Sigmoid colon (tissue), 7 donors: ENCODE results near the gene PRKCZ. TPM values are rescaled to one million over a fixed set of nuclear protein-coding genes. Genes with fewer than 3 reads are reported as not detected.

Source experiments
- DNase-seq: peaks from one replicate; pipeline ENCODE4 v3.0.0-alpha.2; 2019
- H3K27ac ChIP-seq, 4 donors: fragments of 200-600 bp; sonication (generic); one replicate each; pipeline ENCODE4 v1.5.1; 2016 to 2019; ENCODE audit warnings: mild to moderate bottlenecking in 1 of 4
- H3K27me3 ChIP-seq, 3 donors: fragments of 200-600 bp; sonication (generic); one replicate each; pipeline ENCODE4 v1.5.1; 2019; ENCODE audit warnings: mild to moderate bottlenecking in 1 of 3
- H3K36me3 ChIP-seq, 4 donors: fragments of 200-600 bp; sonication (generic); one replicate each; pipeline ENCODE4 v1.5.1; 2016 to 2019
- H3K4me1 ChIP-seq, 4 donors: fragments of 200-600 bp; sonication (generic); one replicate each; pipeline ENCODE4 v1.5.1; 2017 to 2019
- H3K4me3 ChIP-seq, 4 donors: fragments of 200-600 bp; sonication (generic); one replicate each; pipeline ENCODE4 v1.5.1; 2017 to 2019; ENCODE audit warnings: mild to moderate bottlenecking in 2 of 4, moderate library complexity in 1 of 4
- H3K9me3 ChIP-seq, 4 donors: fragments of 200-600 bp in 3 of 4; sonication (generic) in 3 of 4; one replicate each; pipeline versions ENCODE4 v1.5.1 to v1.6.1; 2013 to 2019
- CTCF ChIP-seq, 4 experiments: fragments of 450-650 bp in 3 of 4; fragments of 200-600 bp in 1 of 4; IDR thresholded peaks; one replicate each; pipeline ENCODE4 v1.5.1; 2016 to 2019; ENCODE audit warnings: antibody characterized with exemption in 4 of 4, mild to moderate bottlenecking in 3 of 4, moderate library complexity in 2 of 4
- EP300 ChIP-seq, 4 donors: sonication (generic); formaldehyde crosslinking; IDR thresholded peaks; one replicate each; pipeline ENCODE4 v1.6.1; 2017; ENCODE audit warnings: antibody characterized with exemption in 4 of 4
- POLR2A ChIP-seq, 2 donors: fragments of 450-650 bp; IDR thresholded peaks; one replicate each; pipeline ENCODE4 v1.6.1; 2016; ENCODE audit warnings: antibody characterized with exemption in 2 of 2, mild to moderate bottlenecking in 2 of 2, moderate library complexity in 2 of 2
- POLR2AphosphoS5 ChIP-seq, 4 donors: sonication (generic); formaldehyde crosslinking; IDR thresholded peaks; one replicate each; pipeline ENCODE4 v1.6.1; 2017; ENCODE audit warnings: antibody characterized with exemption in 4 of 4
- WGBS, 2 donors: extraction: QIAGEN DNeasy Blood & Tissue Kit; methylation state at CpG; one replicate each; pipeline ENCODE4 v1.1.7; 2013; 5-methylcytosine and 5-hydroxymethylcytosine counted together
- intact Hi-C: fragments of 100-400 bp; cut with DNase I; formaldehyde crosslinking; loops from one replicate; pipeline ENCODE4 v1.15.1; 2023
- polyA plus RNA-seq, 3 donors: library from polyadenylated mRNA; stranded (reverse); fragments of 200-250 nt; gene quantifications; one replicate each; pipeline ENCODE4 v1.2.3, GENCODE V29; 2013
- total RNA-seq, 4 donors: library from RNA; depleted of rRNA; stranded (reverse); fragments of >200 nt; gene quantifications; one replicate each; pipeline ENCODE4 v1.1.0, GENCODE V29; 2016
- donor health status: healthy with polysubstance abuse.
- donor health status: Bipolar disorder and iron deficiency.
- donor health status: healthy.

The PRKCZ gene
- total and polyA plus RNA-seq, 7 donors, result 1.4 to 52.9 (median 4.8) TPM

- H3K4me1 ChIP-seq, result peaks cover 0 to 52% (median 44%) of the 10 kb centered on the region in 4 donors
- 10 to 34% methylated on average over 65 of the region's 65 CpGs for WGBS, 2 donors
These were observed 139.5 kb downstream of the PRKCZ start for GRCh38 chr1:2189459-2190425.

GRCh38 chr1:2190491-2190976 is 140.3 kb downstream of the PRKCZ start:
- TF ChIP-seq POLR2A (IDR thresholded peaks at IDR 0.05) (no peak), EP300 (IDR thresholded peaks at IDR 0.05) (no peak), CTCF (IDR thresholded peaks at IDR 0.05) (no peak), POLR2AphosphoS5 (IDR thresholded peaks at IDR 0.05) (no peak)
- H3K27me3 ChIP-seq, result no peaks in the 10 kb centered on the region
- DNase-seq, result no peak
- 90 to 91% methylated on average over 19 of the region's 19 CpGs for WGBS, 2 donors
- H3K9me3 ChIP-seq, result no peaks in the 10 kb centered on the region
- intact Hi-C loops, result loop anchor here (2.0 to 5.0 kb wide), 2 partner anchors 40 to 202 kb away; partner anchors contain the start of genes MORN1 and RER1
- H3K4me3 ChIP-seq, result peak overlapping the region; percentile 53 to 69 (median 62)
- peaks cover 0 to 57% (median 47%) of the 10 kb centered on the region in 4 donors for H3K4me1 ChIP-seq
- H3K27ac ChIP-seq, result peak overlapping the region; percentile 94 to 99 (median 96)
- H3K36me3 ChIP-seq, result peaks cover 0 to 5% (median 2%) of the 10 kb centered on the region in 4 donors

More at GRCh38 chr1:2189459-2190425, 139.5 kb downstream of the PRKCZ start:
- no peaks in the 10 kb centered on the region for H3K27me3 ChIP-seq
- intact Hi-C loops, result loop anchor here (2.0 to 5.0 kb wide), 2 partner anchors 41 to 203 kb away; partner anchors contain the start of genes MORN1 and RER1
- TF ChIP-seq EP300 (IDR thresholded peaks at IDR 0.05) (peak in 2 of 4 donors; percentile 48 to 78), POLR2A (IDR thresholded peaks at IDR 0.05) (peak; percentile 87), CTCF (IDR thresholded peaks at IDR 0.05) (no peak), POLR2AphosphoS5 (IDR thresholded peaks at IDR 0.05) (peak; percentile 93 to 97 (median 96))
- no peaks in the 10 kb centered on the region for H3K9me3 ChIP-seq
- H3K36me3 ChIP-seq, result peaks cover 0 to 11% (median 3%) of the 10 kb centered on the region in 4 donors
- peak overlapping the region; percentile 94 to 99 (median 96) for H3K27ac ChIP-seq
- peak; percentile 99 for DNase-seq
- H3K4me3 ChIP-seq, result peak overlapping the region; percentile 53 to 69 (median 62)

- WGBS, 2 donors, result 80 to 86% methylated on average over 30 of the region's 30 CpGs
- intact Hi-C loops, result loop anchor here (5.0 kb wide), 1 partner anchor 200 kb away; the partner anchor contains the start of genes MORN1 and RER1
- Histone ChIP-seq H3K27me3 (no peaks in the 10 kb centered on the region), H3K4me3 (peak overlapping the region in 1 of 4 donors; percentile 28), H3K36me3 (no peaks in the 10 kb centered on the region), H3K4me1 (peaks cover 0 to 61% (median 54%) of the 10 kb centered on the region in 4 donors), H3K27ac (peak overlapping the region; percentile 94 to 99 (median 96)), H3K9me3 (no peaks in the 10 kb centered on the region)
- TF ChIP-seq POLR2A (IDR thresholded peaks at IDR 0.05), result no peak
- TF ChIP-seq POLR2AphosphoS5 (IDR thresholded peaks at IDR 0.05), result peak; percentile 53 to 79 (median 70)
- TF ChIP-seq CTCF (IDR thresholded peaks at IDR 0.05), result no peak
- peak in 1 of 4 donors; percentile 58 for TF ChIP-seq EP300 (IDR thresholded peaks at IDR 0.05)
- peak; percentile 88 for DNase-seq
These were observed 142.1 kb downstream of the PRKCZ start for GRCh38 chr1:2192031-2192995.
